NCI-H1048 (cell line): ENCODE measurements around the gene HCK.

ENCODE experiments used
- DNase-seq: peaks from one replicate; lab custom pipeline; 2025; lab: John Stamatoyannopoulos, UW

Gene HCK

GRCh38 chr20:32052090-32052777, at the start of gene HCK:
Gene HCK, plus strand, starts transcription at chr20:32052242.
- DNase-seq, result no peak

- no peak for DNase-seq
Observed at GRCh38 chr20:32003325-32003724, 48.7 kb upstream of the HCK start.

DNA sequence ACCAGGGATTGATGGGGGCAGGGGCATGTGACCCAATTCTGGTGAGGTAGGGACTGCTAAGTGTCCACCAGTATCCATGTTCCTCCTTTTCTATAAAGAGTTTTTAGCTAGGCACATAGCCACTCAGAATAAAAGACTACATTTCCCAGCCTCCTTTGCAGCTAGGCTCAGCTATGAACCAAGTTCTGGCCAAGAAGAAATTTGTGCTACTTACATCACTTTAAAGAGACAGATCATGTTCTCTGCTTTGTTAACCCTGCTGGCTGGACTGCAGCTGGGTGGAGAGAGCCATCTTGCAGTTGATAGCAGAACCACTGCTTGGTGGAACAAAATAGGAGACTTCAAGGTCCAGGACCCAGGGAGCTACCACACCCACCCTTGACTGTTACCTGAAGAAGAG, 47.1 kb upstream of the HCK start:
- no peak for DNase-seq

DNA sequence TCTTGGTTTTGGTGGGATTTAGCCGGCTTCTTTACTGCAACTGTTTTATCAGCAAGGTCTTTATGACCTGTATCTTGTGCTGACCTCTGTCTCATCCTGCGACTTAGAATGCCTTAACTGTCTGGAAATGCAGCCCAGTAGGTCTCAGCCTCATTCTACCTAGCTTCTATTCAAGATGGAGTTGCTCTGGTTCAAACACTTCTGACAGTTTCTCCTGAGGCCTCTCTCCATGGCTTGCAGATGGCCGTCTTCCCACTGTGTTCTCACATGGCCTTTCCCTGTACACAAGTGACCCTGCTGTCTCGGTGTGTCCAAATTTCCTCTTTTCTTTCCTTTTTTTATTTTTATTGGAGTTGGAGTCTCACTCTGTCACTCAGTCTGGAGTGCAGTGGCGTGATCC, 46.0 kb upstream of the HCK start:
- no peak for DNase-seq

DNA sequence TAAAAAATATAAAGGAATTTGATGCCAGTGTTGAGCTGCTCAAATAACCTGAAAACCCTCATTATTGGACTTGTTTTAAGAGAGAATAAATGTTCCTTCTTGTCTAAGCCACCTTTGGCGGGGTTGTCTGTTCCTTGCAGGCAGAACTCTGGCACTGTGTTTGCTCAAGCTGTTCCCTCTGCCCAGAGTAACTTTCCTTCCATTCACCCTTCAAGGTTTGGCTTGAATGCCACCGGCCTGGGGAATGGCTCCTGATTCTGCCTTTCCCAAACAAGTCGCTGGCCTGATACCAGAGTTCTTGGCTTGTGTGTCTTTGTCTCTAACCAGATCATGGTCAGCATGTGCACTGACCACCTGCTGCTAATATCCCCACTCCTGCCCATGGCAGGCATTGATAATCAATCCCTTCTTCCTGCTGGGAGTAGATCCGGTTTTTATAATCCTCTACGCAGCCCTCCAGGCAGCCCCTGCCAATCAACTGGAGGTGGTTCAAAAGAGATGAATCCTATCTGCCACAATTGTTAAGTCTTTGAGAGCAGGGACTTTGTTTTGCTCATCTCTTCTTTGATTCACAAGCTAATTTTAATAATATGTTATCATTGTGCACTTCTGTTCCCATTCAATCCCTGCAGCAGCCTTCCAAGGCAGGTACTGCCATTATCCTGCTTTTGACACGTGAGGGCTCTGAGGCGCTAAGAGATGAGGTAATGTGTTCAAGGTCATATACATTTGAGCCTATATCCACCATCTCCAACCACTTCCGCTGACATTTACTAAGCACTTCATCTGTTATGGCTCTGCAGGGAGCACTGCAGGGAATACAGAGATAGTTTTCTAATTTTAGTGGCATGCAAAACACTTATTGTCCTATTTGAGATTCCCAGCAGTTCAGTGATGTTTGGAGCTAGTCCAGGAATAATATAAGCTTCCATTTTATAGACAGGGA, 44.9 kb upstream of the HCK start:
- DNase-seq, result no peak

DNA sequence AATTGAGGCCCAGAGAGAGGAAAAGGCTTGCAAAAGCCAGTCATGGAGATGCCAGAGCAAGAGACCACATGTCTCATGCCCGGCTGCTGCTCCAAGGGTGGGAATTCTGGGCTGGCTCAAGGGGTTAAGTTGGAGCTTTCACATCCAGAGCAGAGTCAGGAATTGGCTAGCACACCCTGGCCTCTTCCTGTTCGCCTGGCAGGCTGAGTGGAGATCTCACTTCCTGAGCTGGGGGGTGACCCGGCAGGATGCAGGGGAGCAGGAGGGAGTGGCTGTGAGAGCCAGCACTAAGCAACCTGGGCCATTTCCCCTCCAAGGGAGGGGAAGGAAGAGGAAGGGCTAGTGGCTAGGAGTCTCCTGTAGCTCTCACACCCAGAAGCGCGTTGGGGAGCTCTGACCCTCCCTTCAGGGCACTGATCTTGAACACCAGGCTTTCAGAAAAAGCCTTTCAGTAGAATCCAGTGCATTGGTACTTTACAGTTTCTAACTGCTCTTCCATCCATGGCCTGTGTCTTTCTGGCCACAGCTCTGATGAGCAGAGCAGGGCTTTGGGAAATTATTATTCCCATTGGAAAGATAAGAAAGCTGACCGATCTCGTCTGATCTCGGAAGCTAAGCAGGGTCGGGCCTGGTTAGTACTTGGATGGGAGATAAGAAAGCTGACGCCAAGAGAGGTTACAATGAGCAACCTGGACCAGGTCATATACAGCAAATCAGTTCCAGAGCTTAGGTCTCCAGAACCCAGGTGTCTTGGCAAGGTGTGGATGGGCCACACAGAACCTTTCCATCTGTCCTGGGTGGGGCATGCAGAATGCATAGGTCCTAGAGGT, 44.0 kb upstream of the HCK start:
- DNase-seq, result no peak

DNA sequence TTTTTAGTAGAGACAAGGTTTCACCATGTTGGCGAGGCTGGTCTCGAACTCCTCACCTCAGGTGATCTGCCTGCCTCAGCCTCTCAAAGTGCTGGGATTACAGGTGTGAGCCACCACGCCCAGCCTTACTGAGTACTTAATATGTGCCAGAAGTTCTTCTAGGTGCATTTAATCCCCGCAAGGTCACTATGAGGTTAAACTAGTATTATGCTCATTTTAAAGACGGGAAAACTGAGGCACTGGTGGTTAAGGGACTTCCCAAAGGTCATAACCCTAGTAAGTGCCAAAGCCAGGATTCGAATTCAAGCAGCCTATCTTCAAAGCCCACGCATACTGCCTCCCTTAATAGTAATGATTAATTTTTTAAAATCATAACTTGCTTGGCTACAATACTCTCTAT, 42.5 kb upstream of the HCK start:
- no peak for DNase-seq

DNA sequence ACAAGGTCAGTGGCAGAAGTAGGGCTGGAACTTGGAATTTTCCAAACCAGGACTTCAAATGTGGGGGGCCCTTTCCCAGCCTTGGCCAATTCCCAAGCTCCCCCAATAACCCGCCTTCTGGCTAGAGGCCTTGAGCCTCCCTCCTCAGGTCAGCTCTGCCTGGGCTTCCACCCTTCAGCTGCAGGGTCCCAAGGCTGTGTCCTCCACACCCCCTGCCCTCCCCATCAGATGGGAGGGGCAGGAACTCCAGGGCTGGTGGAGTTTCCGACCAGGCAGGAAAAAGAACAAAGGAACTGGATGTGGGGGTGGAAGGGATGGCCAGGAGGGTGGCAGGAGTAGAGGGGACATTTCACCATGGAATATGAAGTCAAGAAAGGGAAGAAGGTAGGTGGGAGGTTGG, 41.9 kb upstream of the HCK start, which contains the start of gene CCM2L:
Gene CCM2L (plus strand): TSS at position 338 of the 400 bp plus-strand sequence. CDS start 17 bp downstream, at position 355.
- DNase-seq, result no peak

GRCh38 chr20:32010666-32011065, 41.4 kb upstream of the HCK start:
- DNase-seq, result no peak

DNA sequence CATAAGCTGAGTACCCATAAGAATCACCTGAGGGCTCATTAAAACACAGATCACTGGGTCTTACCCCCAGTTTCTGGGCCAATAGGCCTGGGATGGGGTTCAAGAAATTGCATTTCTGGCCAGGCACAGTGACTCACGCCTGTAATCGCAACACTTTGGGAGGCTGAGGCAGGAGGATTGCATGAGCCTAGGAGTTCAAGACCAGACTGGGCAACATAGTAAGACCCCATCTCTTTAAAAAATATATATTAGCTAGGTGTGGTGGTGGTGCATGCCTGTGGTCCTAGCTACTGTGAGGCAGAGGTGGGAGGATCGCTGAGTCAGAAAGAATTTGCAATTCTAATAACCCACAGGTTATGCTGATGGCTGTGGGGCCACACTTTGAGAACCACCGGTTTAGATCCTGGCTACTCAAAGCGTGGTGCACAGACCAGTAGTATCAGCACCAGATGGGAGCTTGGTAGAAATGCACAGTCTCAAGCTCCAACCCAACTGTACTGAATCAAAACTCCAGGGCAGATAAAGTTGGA, 39.8 kb upstream of the HCK start:
- DNase-seq, result no peak

DNA sequence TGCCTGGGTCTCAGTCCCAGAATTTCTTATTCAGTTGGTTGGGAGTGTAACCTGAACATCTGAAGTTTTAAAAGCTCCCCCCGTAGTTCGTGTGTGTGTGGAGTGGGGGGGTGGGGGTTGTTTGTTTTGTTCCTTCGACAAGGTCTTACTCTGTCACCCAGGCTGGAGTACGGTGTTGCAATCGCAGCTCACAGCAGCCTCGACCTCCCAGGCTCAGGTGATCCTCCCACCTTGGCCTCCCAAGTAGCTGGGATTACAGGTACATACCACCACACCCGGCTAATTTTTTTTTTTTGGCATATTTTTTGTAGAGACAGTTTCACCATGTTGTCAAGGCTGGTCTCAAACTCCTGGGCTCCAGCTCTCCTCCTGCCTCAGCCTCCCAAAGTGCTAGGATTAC, 38.7 kb upstream of the HCK start:
- no peak for DNase-seq

DNA sequence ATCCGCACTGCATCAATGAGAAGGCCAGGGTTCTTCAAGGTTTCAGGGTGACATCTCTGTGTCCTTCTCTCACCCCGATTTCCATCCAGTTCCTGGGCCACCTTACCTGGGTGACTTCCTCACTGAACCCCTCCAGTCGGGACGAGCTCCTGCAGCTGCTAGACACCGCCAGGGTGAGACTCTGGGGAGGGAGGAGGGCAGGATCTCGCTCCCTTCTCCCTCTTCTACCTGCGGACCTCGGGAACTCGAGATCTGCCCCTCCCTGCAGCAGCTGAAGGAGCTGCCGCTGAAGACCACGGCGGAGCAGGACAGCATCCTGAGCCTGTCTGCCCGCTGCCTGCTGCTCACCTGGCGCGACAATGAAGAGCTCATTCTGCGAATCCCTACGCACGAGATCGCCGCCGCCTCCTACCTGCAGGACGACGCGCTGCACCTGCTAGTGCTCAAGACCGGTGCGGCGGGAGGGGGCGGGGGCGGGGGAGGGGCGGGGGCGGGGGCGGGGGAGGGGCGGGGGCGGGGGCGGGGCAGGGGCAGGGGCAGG, 34.3 kb upstream of the HCK start:
- peak; percentile 54 for DNase-seq

DNA sequence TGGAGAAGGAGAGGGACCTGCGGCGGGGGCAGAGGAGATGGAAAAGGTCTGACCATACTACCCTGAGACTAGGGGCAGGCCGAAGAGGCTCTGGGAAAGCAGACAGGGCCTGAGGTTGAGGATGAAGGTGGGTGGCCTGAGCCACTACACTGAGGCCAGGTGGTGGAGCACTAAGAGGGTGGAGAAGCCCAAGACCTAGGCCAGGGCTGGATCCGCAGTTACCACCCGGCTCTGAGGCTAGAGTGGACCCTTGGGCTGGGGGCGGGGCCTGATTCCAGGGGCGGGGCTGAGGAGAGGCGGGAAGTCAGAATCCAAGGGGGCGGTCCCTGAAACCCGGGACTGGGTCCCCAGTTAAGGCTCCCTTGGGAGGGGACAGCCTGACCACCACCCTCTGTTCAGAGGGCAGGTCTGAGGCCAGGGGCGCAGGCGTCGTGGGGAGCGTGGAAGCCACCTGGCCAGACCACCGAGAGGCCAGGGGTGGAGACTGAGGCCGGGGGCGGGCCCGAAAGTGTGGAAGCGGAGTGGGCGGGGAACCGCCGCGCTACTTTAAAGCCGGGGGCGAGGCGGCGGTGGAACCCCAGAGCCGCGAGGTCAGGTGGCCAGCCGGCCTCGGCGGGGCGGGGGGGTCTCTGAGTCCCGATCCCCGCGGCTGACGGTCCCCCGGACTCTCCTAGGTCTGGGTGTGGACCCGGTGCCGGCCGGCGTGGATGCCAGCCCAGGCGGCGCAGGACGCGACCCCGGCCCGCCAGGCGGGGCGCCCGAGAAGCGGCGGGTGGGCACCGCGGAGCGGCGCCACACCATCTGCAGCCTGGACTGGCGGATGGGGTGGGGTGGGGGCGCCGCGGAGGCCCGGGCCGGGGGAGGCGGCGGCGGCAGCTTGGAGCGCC, 33.5 kb upstream of the HCK start:
- peak; percentile 61 for DNase-seq

- DNase-seq, result no peak
Observed at GRCh38 chr20:32019156-32019510, 32.9 kb upstream of the HCK start.

DNA sequence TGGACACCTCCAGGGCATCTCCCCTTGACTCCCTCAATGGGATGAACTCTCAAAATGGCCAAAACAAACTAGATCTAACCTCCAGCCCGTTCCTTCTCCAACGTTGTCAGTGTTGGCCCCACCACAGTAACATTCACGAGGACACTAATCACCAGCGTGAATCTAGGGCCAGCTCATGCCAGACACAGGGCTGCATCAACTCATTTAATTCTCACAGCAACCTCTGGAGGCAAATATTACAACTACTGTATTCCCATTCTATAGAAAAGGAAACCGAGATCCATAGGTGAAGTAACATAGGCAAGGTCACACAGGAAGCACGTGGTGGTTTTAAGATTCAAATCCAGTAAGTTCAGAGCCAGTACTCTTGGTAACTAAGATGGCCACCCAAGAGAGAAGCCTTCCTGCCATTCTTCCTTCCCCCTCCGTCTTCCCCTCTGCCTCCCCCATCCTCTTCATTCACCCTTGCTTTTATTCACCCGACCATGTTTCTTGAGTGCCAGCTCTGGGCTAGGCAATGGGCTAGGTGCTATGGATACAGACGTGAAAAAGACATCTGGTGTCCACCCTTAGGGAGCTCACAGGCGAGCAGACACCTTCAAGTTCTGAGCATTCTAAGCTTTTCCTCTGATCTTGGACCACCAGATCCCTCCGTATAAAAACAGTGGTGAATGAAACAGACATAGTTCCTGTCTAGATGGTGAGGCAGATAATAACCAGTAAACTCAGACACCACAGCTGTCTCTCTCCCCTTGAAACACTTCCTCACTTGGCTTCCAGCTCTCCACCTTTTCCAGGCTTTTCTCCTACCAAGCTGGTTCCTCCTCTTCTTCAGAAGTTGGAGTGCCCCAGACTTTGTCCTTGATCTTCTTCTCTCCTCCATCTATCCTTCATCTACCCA, 32.2 kb upstream of the HCK start:
- DNase-seq, result no peak

GRCh38 chr20:32021091-32021490, 31.0 kb upstream of the HCK start:
- no peak for DNase-seq

GRCh38 chr20:32024683-32025295, 27.3 kb upstream of the HCK start:
- no peak for DNase-seq

- no peak for DNase-seq
Observed at GRCh38 chr20:32027643-32028042, 24.4 kb upstream of the HCK start.

- no peak for DNase-seq
Observed at GRCh38 chr20:32028647-32029372, 23.2 kb upstream of the HCK start.
